Lower lobe of right lung (tissue), 2 donors: ENCODE results near the gene ZNF66. TPM values are rescaled to one million over a fixed set of nuclear protein-coding genes. Genes with fewer than 3 reads are reported as not detected.
A peak's percentile ranks its signal among the peaks of the same experiment; 100 is the strongest.
"Not testable (repeated sequence)": the region's sequence is repeated elsewhere in the genome, so short reads cannot be mapped to it uniquely, and the experiment has no call there.

Source experiments
- ATAC-seq, 2 donors: fragments of 200-7000 bp; cut with Tn5 transposase; one replicate each; pipeline ENCODE4 v1.9.1; 2020 to 2022; ENCODE audit warnings: mild to moderate bottlenecking in 2 of 2, moderate library complexity in 2 of 2
- DNase-seq: peaks from one replicate; pipeline ENCODE4 v3.0.0-alpha.2; 2020
- H3K27ac ChIP-seq: fragments of 200-600 bp; one replicate; pipeline ENCODE4 v1.8.0; 2022
- H3K27me3 ChIP-seq: fragments of 200-600 bp; one replicate; pipeline ENCODE4 v1.8.0; 2022; ENCODE audit warnings: low read depth
- H3K36me3 ChIP-seq: fragments of 200-600 bp; one replicate; pipeline ENCODE4 v1.8.0; 2022; ENCODE audit warnings: mild to moderate bottlenecking
- H3K4me1 ChIP-seq: fragments of 200-600 bp; one replicate; pipeline ENCODE4 v1.8.0; 2022
- H3K4me3 ChIP-seq: fragments of 200-600 bp; one replicate; pipeline ENCODE4 v1.8.0; 2022; ENCODE audit warnings: mild to moderate bottlenecking
- H3K9me3 ChIP-seq: fragments of 200-600 bp; one replicate; pipeline ENCODE4 v1.8.0; 2022
- CTCF ChIP-seq: fragments of 200-600 bp; IDR thresholded peaks from one replicate; pipeline ENCODE4 v1.8.0; 2022; ENCODE audit warnings: antibody characterized with exemption, mild to moderate bottlenecking
- intact Hi-C: fragments of 100-400 bp; cut with DNase I; formaldehyde crosslinking; loops from one replicate; pipeline ENCODE4 v1.11.0; 2022
- long read RNA-seq: library from polyadenylated mRNA; unstranded; transcript quantifications from one replicate; pipeline ENCODE4 v2.0.0, GENCODE V29; 2021
- total RNA-seq: library from RNA; stranded (reverse); fragmentation: NEBNext Ultra II Directional; extraction: Animal tissue kit (Norgen Biotek cat#: 25700); gene quantifications from one replicate; pipeline ENCODE4 v1.2.1, GENCODE V29; 2021
- donor health status: DM: no; HTN: yes; CAD: no; lungs with severe emphysema.

ZNF66 gene
- total RNA-seq, result 7.6 TPM
- long read RNA-seq, partial matches to known transcripts, result 0 of 3 reads
- long read RNA-seq, other reads (novel, unspliced or antisense), result 2 of 3 reads

- TF ChIP-seq CTCF, result no peak
- Histone ChIP-seq H3K4me1 (peaks cover 9% of the 10 kb centered on the region), H3K9me3 (no peaks in the 10 kb centered on the region), H3K27me3 (no peaks in the 10 kb centered on the region), H3K36me3 (no peaks in the 10 kb centered on the region), H3K27ac (peak within 1 kb of the TSS; percentile 79), H3K4me3 (peak within 1 kb of the TSS; percentile 93)
- DNase-seq, result peak; percentile 94
- intact Hi-C loops, result no loop called here
- peak; percentile 99 to 100 for ATAC-seq
These were observed at the start of gene ZNF66 for GRCh38 chr19:20776083-20777076. TSS of gene ZNF66 (plus strand) at chr19:20776304. CDS start at chr19:20776448, 144 bp downstream.

- intact Hi-C loops, H3K27me3 ChIP-seq, H3K4me1 ChIP-seq, H3K36me3 ChIP-seq, ATAC-seq, H3K9me3 ChIP-seq, H3K27ac ChIP-seq: not testable (repeated sequence)
- DNase-seq, result peak; percentile 50
- peak overlapping the region; percentile 29 for H3K4me3 ChIP-seq
These were observed 25.9 kb upstream of the ZNF66 start for GRCh38 chr19:20750169-20750568.

DNA sequence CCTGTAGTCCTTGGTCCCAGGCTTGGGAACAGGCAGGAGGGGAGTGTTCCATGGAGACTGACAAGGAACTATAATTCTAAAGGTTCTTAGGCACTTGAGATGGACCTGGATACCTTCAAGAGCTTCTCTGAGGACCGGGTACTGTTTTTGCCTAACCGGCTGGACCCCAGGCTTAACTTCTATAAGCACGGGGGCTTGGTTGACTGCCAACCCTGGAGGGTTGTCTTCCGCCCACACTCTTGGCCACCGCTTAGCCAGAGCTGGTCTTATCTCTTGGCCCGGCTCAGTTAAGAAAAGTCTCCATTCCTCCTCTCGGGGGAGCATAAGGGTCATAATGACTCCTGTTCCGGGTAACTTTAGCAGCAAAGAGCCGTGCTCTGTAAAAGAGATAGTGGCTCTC, 23.8 kb upstream of the ZNF66 start:
- H3K36me3 ChIP-seq, ATAC-seq, H3K4me3 ChIP-seq, intact Hi-C loops, H3K4me1 ChIP-seq, H3K27ac ChIP-seq, DNase-seq, H3K27me3 ChIP-seq, H3K9me3 ChIP-seq: not testable (repeated sequence)

- H3K36me3 ChIP-seq, DNase-seq, H3K27me3 ChIP-seq, H3K27ac ChIP-seq, H3K4me1 ChIP-seq, H3K9me3 ChIP-seq, intact Hi-C loops, H3K4me3 ChIP-seq: not testable (repeated sequence)
- peak in 1 of 2 donors; percentile 19 for ATAC-seq
These were observed 6.8 kb upstream of the ZNF66 start for GRCh38 chr19:20769225-20769736.

GRCh38 chr19:20787786-20788185, 11.7 kb downstream of the ZNF66 start:
- TF ChIP-seq CTCF, result no peak
- no peak for ATAC-seq
- intact Hi-C loops, result no loop called here
- Histone ChIP-seq H3K36me3 (no peaks in the 10 kb centered on the region), H3K27ac (no peak overlapping the region), H3K4me3 (no peak overlapping the region), H3K9me3 (peaks cover 10% of the 10 kb centered on the region), H3K4me1 (no peaks in the 10 kb centered on the region), H3K27me3 (no peaks in the 10 kb centered on the region)
- DNase-seq, result no peak

GRCh38 chr19:20791806-20792205, 15.7 kb downstream of the ZNF66 start:
- no peak for TF ChIP-seq CTCF
- H3K27ac ChIP-seq, result no peak overlapping the region
- H3K27me3 ChIP-seq, result no peaks in the 10 kb centered on the region
- ATAC-seq, result no peak
- peaks cover 7% of the 10 kb centered on the region for H3K36me3 ChIP-seq
- H3K9me3 ChIP-seq, result peaks cover 21% of the 10 kb centered on the region
- intact Hi-C loops, result no loop called here
- no peak for DNase-seq
- H3K4me1 ChIP-seq, result no peaks in the 10 kb centered on the region
- no peak overlapping the region for H3K4me3 ChIP-seq

- H3K27ac ChIP-seq, H3K4me3 ChIP-seq, DNase-seq, ATAC-seq, H3K4me1 ChIP-seq, intact Hi-C loops, H3K36me3 ChIP-seq, H3K27me3 ChIP-seq: not testable (repeated sequence)
- H3K9me3 ChIP-seq, result peaks cover 92% of the 10 kb centered on the region
These were observed 30.5 kb downstream of the ZNF66 start for GRCh38 chr19:20806311-20807262.
